OCI-LY7 (cell line): Measurements from ENCODE around the gene IRX3.

Experiments used
- EZH2phosphoT487 ChIP-seq: fragments of 200-600 bp; sonication (generic); IDR thresholded peaks from 2 replicates; pipeline ENCODE4 v1.6.1; 2018; ENCODE audit warnings: low read depth, borderline replicate concordance, mild to moderate bottlenecking, mixed run types, antibody characterized with exemption, low read length, moderate library complexity, mixed read lengths
- TF ChIP-seq, protein P1 (sequence below): fragments of 200-600 bp; sonication (generic); conservative IDR thresholded peaks from 2 replicates; pipeline ENCODE4 v1.5.1; 2014; ENCODE audit warnings: mild to moderate bottlenecking, antibody characterized with exemption, low read length, moderate library complexity, mixed read lengths

DNA sequence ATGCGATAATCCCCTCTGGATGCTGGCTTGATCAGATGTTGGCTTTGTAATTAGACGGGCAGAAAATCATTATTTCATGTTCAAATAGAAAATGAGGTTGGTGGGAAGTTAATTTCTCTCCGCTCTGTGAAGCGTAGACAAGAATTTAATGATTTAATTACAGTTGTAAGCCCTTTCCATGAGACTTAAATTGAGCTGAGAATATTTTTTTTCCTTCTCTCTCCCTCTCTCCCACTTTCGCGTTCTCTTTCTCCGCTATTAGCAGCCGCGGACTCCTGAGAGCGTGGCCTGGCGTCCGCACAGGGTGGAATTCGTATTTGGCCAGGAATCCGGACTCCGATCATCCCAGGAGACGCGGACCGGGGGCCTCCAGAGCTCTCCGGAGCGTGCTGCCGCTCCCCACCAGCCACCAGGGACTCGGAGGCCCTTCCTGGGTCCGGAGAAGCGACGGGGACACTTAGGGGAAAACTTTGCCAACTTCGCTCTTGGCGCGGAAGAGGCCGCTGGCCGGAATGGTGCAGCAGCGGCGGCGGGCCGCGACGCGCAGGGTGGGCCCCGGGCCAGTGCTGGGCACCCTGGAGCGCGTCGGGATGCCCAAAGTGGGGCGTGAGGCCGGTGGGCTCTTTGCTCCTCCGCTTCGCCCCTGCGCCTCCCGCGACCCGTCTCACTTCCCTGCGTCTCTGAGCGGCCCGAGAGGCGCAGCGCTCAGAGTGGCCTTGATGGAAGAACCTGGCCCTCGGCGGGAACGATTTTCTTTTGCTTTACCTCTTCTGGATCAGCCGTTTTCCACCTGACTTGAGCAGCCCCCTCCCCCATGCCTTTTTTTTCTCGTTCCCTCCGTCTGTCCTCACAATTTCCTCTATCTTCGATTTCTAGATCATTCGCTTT is 3.6 kb upstream of the IRX3 start:
- TF ChIP-seq, protein P1, sequence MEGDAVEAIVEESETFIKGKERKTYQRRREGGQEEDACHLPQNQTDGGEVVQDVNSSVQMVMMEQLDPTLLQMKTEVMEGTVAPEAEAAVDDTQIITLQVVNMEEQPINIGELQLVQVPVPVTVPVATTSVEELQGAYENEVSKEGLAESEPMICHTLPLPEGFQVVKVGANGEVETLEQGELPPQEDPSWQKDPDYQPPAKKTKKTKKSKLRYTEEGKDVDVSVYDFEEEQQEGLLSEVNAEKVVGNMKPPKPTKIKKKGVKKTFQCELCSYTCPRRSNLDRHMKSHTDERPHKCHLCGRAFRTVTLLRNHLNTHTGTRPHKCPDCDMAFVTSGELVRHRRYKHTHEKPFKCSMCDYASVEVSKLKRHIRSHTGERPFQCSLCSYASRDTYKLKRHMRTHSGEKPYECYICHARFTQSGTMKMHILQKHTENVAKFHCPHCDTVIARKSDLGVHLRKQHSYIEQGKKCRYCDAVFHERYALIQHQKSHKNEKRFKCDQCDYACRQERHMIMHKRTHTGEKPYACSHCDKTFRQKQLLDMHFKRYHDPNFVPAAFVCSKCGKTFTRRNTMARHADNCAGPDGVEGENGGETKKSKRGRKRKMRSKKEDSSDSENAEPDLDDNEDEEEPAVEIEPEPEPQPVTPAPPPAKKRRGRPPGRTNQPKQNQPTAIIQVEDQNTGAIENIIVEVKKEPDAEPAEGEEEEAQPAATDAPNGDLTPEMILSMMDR: no peak
- no peak for TF ChIP-seq EZH2phosphoT487
